ENCODE data around the gene TFB1M. TPM values are rescaled to one million over a fixed set of nuclear protein-coding genes. Genes with fewer than 3 reads are reported as not detected.
A peak's percentile ranks its signal among the peaks of the same experiment; 100 is the strongest.
"Not testable (repeated sequence)": the region's sequence is repeated elsewhere in the genome, so short reads cannot be mapped to it uniquely, and the experiment has no call there.

Gene TFB1M
- total and polyA plus RNA-seq, 9 donors: 9.1 to 15.9 (median 11.3) TPM

DNA sequence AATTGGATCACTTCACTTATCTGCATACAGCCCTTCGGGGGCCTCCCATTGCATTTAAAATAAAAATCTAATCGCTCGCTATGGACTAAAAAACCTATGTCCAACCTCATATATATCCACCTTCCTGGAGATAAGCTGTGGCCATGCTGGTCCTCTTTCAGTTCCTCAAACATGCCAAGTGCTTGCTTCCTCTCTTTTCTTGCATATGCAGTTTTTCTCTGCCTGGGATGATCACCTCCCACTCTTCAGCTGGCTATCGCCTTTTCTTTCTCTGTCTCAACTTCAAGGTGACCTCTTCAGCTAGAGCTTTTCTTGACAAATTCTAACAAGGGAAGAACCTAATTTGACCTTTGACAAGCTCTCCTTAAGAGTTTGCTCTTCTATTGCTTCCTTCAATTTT is 5.6 kb upstream of the TFB1M start:
- no peaks in the 10 kb centered on the region for H3K27me3 ChIP-seq (ENCODE audit: control insufficient read depth, insufficient read depth, low read length)
- WGBS (ENCODE audit: insufficient coverage): 78% methylated on average over 4 of the region's 4 CpGs
- DNase-seq: peak; percentile 19
- no peaks in the 10 kb centered on the region for H3K36me3 ChIP-seq (ENCODE audit: control insufficient read depth, insufficient read depth, low read length)
- H3K4me3 ChIP-seq (ENCODE audit: low read length): no peak overlapping the region
- no peak overlapping the region for H3K27ac ChIP-seq (ENCODE audit: low read length)
- H3K9me3 ChIP-seq (replicated peaks; ENCODE audit: control insufficient read depth, low read depth, low read length): no peaks in the 10 kb centered on the region
- no peaks in the 10 kb centered on the region for H3K4me1 ChIP-seq (ENCODE audit: control insufficient read depth, insufficient read depth, low read length)

DNA sequence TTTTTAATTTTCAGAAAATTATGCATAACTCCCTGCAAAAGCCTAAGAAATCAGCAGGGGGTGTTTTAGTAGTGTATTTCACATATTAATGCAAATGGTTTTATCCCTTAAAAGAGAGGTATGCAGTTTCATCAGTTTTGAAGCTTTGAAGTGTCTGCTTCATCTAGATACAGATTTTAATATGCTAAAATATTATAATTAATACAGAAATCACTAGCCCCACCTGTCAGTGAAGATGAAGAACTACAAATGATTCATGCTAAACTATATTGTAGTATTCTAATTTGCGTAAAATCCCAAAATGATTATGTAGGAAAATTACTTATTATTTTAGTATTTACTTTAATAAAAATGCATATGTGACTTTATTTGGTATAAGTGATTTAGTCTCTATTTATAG is 2.9 kb upstream of the TFB1M start:
- WGBS (ENCODE audit: insufficient coverage): no CpG with 5 or more reads among the region's 1 CpG
- no peak overlapping the region for H3K4me3 ChIP-seq (ENCODE audit: low read length)
- H3K4me1 ChIP-seq (ENCODE audit: control insufficient read depth, insufficient read depth, low read length): no peaks in the 10 kb centered on the region
- no peak overlapping the region for H3K27ac ChIP-seq (ENCODE audit: low read length)
- H3K27me3 ChIP-seq (ENCODE audit: control insufficient read depth, insufficient read depth, low read length): no peaks in the 10 kb centered on the region
- H3K9me3 ChIP-seq (replicated peaks; ENCODE audit: control insufficient read depth, low read depth, low read length): no peaks in the 10 kb centered on the region
- no peaks in the 10 kb centered on the region for H3K36me3 ChIP-seq (ENCODE audit: control insufficient read depth, insufficient read depth, low read length)
- no peak for DNase-seq

DNA sequence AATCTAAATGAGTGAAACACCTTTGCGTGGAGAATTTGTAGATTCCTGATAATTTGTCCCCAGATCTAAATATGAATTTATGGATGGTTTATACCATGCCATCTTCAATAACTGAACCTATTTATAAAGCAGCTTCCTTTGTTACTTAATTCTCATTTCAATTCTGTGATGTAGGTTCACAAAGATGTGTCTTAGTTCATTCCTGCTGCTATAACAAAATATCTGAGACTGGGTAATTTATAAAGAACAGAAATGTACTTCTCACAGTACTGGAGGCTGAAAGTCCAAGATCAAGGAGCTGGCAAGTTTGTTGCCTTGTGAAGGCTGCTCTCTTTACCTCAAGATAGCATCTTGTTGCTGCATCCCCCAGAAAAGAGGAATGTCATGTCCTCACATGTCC is 2.1 kb upstream of the TFB1M start:
- no peak for DNase-seq
- H3K4me1 ChIP-seq (ENCODE audit: control insufficient read depth, insufficient read depth, low read length): no peaks in the 10 kb centered on the region
- H3K27me3 ChIP-seq (ENCODE audit: control insufficient read depth, insufficient read depth, low read length): no peaks in the 10 kb centered on the region
- no peak overlapping the region for H3K27ac ChIP-seq (ENCODE audit: low read length)
- WGBS (ENCODE audit: insufficient coverage): no CpG with 5 or more reads among the region's 1 CpG
- H3K36me3 ChIP-seq (ENCODE audit: control insufficient read depth, insufficient read depth, low read length): no peaks in the 10 kb centered on the region
- no peaks in the 10 kb centered on the region for H3K9me3 ChIP-seq (replicated peaks; ENCODE audit: control insufficient read depth, low read depth, low read length)
- no peak overlapping the region for H3K4me3 ChIP-seq (ENCODE audit: low read length)

DNA sequence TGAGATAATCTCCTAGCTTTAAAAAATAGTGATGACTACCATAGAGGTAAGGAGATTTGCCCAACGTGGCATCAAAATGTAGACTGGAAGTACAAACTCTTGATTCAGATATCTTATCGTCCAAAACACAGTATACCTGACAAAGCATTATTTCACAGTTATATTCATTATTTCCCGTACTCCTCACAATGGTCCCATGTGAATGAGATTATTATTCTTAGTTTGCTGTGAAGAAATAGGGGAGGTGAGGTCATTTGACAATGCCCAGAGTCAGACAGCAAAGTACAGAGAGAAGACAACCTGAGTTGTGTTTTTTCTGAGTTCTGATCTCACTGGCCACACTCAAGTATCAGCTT is 1.2 kb upstream of the TFB1M start:
- no peak overlapping the region for H3K4me3 ChIP-seq (ENCODE audit: low read length)
- H3K27me3 ChIP-seq (ENCODE audit: control insufficient read depth, insufficient read depth, low read length): no peaks in the 10 kb centered on the region
- H3K36me3 ChIP-seq (ENCODE audit: control insufficient read depth, insufficient read depth, low read length): peaks cover 2% of the 10 kb centered on the region
- no peak for DNase-seq
- WGBS (ENCODE audit: insufficient coverage): no CpG with 5 or more reads among the region's 3 CpGs
- H3K4me1 ChIP-seq (ENCODE audit: control insufficient read depth, insufficient read depth, low read length): no peaks in the 10 kb centered on the region
- H3K9me3 ChIP-seq (replicated peaks; ENCODE audit: control insufficient read depth, low read depth, low read length): no peaks in the 10 kb centered on the region
- H3K27ac ChIP-seq (ENCODE audit: low read length): no peak overlapping the region

DNA sequence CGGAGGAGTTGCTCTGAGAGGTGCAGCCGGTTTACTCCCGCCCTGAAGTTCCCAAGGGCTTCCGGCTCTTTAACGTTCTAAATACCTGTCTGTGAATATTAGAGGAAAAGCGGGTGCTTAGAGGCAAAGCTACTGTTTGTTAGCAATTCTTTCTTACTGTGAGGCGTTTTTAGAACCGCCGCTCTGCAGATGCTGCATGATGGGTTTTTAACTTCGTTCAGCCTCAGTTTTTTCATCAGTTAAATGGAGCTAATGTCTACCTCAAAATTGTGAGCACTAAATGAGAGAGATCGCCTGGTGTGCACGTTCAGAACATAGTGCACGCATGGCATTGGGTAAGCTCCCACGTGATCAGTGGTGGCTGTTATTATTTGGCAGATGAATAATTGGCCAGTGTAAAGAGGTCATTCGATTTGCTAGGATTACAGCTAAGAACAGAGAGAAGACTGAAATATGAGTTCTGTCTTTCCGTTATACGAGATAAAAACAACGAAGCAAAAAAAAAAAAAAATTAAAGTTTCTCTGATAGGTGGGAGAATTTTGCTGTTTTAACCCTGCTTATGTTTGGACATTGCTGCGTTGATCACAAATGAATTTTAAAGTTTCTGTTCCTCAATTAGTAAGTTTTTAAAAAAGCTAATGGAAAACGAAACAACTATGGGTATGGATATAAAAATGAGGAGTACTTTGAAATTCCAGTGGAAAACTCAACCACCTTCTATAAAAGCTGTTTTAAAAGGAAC is 660 bp upstream of the TFB1M start:
- H3K36me3 ChIP-seq (ENCODE audit: control insufficient read depth, insufficient read depth, low read length): peaks cover 2% of the 10 kb centered on the region
- H3K4me1 ChIP-seq (ENCODE audit: control insufficient read depth, insufficient read depth, low read length): no peaks in the 10 kb centered on the region
- WGBS (ENCODE audit: insufficient coverage): 0% methylated on average over 14 of the region's 20 CpGs
- no peaks in the 10 kb centered on the region for H3K27me3 ChIP-seq (ENCODE audit: control insufficient read depth, insufficient read depth, low read length)
- H3K27ac ChIP-seq (ENCODE audit: low read length): peak overlapping the region; percentile 87
- H3K9me3 ChIP-seq (replicated peaks; ENCODE audit: control insufficient read depth, low read depth, low read length): no peaks in the 10 kb centered on the region
- peak overlapping the region; percentile 87 for H3K4me3 ChIP-seq (ENCODE audit: low read length)
- no peak for DNase-seq

DNA sequence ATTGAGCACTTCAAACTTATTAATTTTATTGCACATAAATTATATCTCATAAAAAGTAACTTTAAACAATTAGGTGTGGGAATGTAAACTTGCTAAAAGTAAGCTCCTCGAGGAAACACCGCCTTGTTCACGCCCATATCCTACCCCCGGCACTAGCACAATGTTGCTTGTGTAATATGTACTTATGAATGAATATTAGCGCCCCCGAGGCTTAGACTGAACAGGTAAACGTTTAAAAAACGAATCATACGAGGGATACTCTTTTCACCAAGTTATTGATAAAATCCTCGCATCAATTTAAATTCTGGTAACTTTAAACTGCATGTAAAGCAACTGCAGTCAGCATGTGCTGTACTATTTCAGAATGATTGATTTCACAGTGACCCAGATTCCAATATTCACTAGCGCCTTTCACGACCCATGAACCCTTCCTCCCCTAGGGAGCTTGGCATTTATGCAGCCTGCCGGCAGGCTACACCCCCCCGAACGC is 637 bp downstream of the TFB1M start:
- H3K27ac ChIP-seq (ENCODE audit: low read length): peak overlapping the region; percentile 60
- peak; percentile 16 for DNase-seq
- H3K4me3 ChIP-seq (ENCODE audit: low read length): peak overlapping the region; percentile 87
- H3K4me1 ChIP-seq (ENCODE audit: control insufficient read depth, insufficient read depth, low read length): no peaks in the 10 kb centered on the region
- no peaks in the 10 kb centered on the region for H3K27me3 ChIP-seq (ENCODE audit: control insufficient read depth, insufficient read depth, low read length)
- WGBS (ENCODE audit: insufficient coverage): 0% methylated on average over 6 of the region's 15 CpGs
- no peaks in the 10 kb centered on the region for H3K9me3 ChIP-seq (replicated peaks; ENCODE audit: control insufficient read depth, low read depth, low read length)
- H3K36me3 ChIP-seq (ENCODE audit: control insufficient read depth, insufficient read depth, low read length): peaks cover 7% of the 10 kb centered on the region

DNA sequence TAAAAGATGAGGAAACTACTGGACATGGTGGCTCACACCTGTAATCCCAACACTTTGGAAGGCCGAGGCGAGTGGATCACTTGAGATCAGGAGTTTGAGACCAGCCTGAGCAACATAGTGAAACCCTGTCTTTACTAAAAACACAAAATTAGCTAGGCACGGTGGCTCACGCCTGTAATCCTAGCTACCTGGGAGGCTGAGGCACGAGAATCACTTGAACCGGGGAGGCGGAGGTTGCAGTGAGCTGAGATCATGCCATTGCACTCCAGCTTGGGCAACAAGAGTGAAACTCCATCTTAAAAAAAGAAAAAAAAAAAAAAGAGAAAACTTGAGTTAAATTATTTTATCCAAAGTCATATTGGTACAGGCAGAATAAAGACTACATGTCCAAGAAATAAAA is 1.3 kb downstream of the TFB1M start:
- not testable (repeated sequence) for H3K4me1 ChIP-seq (ENCODE audit: control insufficient read depth, insufficient read depth, low read length); H3K9me3 ChIP-seq (replicated peaks; ENCODE audit: control insufficient read depth, low read depth, low read length); H3K27ac ChIP-seq (ENCODE audit: low read length); H3K27me3 ChIP-seq (ENCODE audit: control insufficient read depth, insufficient read depth, low read length); H3K4me3 ChIP-seq (ENCODE audit: low read length); DNase-seq; H3K36me3 ChIP-seq (ENCODE audit: control insufficient read depth, insufficient read depth, low read length)
- WGBS (ENCODE audit: insufficient coverage): 82% methylated on average over 4 of the region's 7 CpGs

DNA sequence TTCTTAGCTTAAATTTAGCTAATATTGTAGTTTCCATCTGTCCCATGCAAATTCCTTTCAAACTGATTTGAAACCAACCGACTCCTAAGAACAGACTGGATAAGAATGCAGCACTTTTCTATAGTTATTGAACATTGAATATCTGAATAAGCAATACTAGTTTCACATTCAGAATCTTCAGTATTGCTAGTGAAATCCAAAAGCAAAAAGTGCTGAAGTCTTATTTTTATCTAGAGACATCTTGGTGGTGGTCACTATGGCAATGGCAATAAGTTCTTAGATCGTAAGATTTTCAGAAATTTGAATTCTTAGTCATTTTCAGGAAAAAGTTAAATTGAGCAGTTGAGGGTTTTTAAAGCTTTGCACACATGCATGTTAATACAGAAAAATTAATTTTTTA is 2.7 kb downstream of the TFB1M start:
- Histone ChIP-seq H3K27me3 (ENCODE audit: control insufficient read depth, insufficient read depth, low read length) (no peaks in the 10 kb centered on the region), H3K4me1 (ENCODE audit: control insufficient read depth, insufficient read depth, low read length) (no peaks in the 10 kb centered on the region), H3K4me3 (ENCODE audit: low read length) (no peak overlapping the region), H3K9me3 (replicated peaks; ENCODE audit: control insufficient read depth, low read depth, low read length) (no peaks in the 10 kb centered on the region), H3K27ac (ENCODE audit: low read length) (no peak overlapping the region), H3K36me3 (ENCODE audit: control insufficient read depth, insufficient read depth, low read length) (peaks cover 7% of the 10 kb centered on the region)
- no peak for DNase-seq
- WGBS (ENCODE audit: insufficient coverage): no CpG with 5 or more reads among the region's 2 CpGs

DNA sequence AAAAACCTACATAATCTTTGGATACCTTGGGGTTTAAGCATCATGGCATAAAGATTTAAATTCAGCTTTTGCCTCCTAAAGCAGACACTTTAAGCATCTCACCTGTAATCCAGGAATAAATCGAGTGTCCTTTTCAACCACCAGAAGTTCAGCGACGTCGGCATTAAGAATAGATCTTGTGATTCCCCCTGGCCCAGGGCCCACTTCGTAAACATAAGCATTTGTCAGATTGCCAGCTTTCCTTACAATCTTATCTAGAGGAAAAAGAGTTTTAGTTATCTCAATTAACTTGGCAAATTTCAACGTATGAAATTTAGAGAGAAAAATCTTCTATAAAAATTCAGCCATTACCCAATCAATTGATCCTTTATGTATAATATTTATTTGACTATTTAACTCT is 3.2 kb downstream of the TFB1M start:
- H3K27ac ChIP-seq (ENCODE audit: low read length): no peak overlapping the region
- WGBS (ENCODE audit: insufficient coverage): 81% methylated on average over 4 of the region's 6 CpGs
- no peak for DNase-seq
- H3K36me3 ChIP-seq (ENCODE audit: control insufficient read depth, insufficient read depth, low read length): peaks cover 7% of the 10 kb centered on the region
- H3K4me1 ChIP-seq (ENCODE audit: control insufficient read depth, insufficient read depth, low read length): no peaks in the 10 kb centered on the region
- no peaks in the 10 kb centered on the region for H3K27me3 ChIP-seq (ENCODE audit: control insufficient read depth, insufficient read depth, low read length)
- no peaks in the 10 kb centered on the region for H3K9me3 ChIP-seq (replicated peaks; ENCODE audit: control insufficient read depth, low read depth, low read length)
- no peak overlapping the region for H3K4me3 ChIP-seq (ENCODE audit: low read length)

DNA sequence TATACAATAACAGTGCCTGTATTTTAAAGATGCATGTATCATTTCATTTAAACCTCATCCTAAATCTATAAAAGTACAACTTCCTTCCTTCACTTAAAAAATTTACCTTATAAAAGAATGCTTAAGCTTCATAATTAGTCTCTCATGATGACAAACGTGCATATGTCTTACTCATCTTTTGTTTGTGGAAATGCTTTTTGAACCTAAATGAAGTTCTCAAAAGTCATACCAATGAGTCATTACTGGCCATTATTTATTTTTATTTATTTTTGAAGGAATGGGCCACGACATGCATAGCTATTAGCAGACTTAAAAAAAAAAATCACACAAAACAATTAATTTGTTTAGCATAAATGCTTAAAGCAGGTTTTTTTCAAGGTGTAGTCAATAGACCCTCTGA is 3.7 kb downstream of the TFB1M start:
- DNase-seq: no peak
- H3K4me3 ChIP-seq (ENCODE audit: low read length): no peak overlapping the region
- H3K9me3 ChIP-seq (replicated peaks; ENCODE audit: control insufficient read depth, low read depth, low read length): no peaks in the 10 kb centered on the region
- WGBS (ENCODE audit: insufficient coverage): no CpG with 5 or more reads among the region's 2 CpGs
- peaks cover 7% of the 10 kb centered on the region for H3K36me3 ChIP-seq (ENCODE audit: control insufficient read depth, insufficient read depth, low read length)
- no peak overlapping the region for H3K27ac ChIP-seq (ENCODE audit: low read length)
- H3K4me1 ChIP-seq (ENCODE audit: control insufficient read depth, insufficient read depth, low read length): no peaks in the 10 kb centered on the region
- H3K27me3 ChIP-seq (ENCODE audit: control insufficient read depth, insufficient read depth, low read length): no peaks in the 10 kb centered on the region

DNA sequence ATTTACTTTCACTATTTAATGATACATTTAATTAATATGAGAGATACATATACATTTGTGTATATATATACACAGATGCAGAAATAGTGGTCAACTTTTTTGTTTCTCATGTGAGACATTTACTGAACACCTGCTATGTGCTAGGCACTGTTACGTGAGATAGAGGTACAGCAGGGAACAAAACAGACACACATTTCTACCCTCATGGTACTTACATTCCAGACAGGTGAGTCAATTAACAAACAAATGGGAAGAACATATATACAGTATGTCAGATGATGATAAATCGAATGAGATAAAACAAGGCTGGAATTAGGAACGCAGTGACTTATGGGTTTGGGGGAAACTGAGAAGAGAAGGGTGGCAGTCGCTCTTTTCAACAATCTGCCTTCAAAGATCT is 5.1 kb downstream of the TFB1M start:
- Histone ChIP-seq H3K4me3 (ENCODE audit: low read length) (no peak overlapping the region), H3K27me3 (ENCODE audit: control insufficient read depth, insufficient read depth, low read length) (no peaks in the 10 kb centered on the region), H3K36me3 (ENCODE audit: control insufficient read depth, insufficient read depth, low read length) (peaks cover 7% of the 10 kb centered on the region), H3K27ac (ENCODE audit: low read length) (no peak overlapping the region), H3K9me3 (replicated peaks; ENCODE audit: control insufficient read depth, low read depth, low read length) (no peaks in the 10 kb centered on the region), H3K4me1 (ENCODE audit: control insufficient read depth, insufficient read depth, low read length) (no peaks in the 10 kb centered on the region)
- DNase-seq: no peak
- WGBS (ENCODE audit: insufficient coverage): no CpG with 5 or more reads among the region's 4 CpGs
